IPS DF 6.9 (cell line): ENCODE results near the gene RNF11.

Experiments
- DNase-seq: peaks from one replicate; pipeline ENCODE4 v3.0.0-alpha.2; 2013; ENCODE audit warnings: low read depth, low spot score
- H3K27ac ChIP-seq: one replicate; pipeline ENCODE4 v1.5.1; 2013; ENCODE audit warnings: low read length, control low read depth
- H3K27me3 ChIP-seq: 2 replicates; pipeline ENCODE4 v1.6.1; 2013; ENCODE audit warnings: mild to moderate bottlenecking, low read length; ENCODE audit not compliant: control insufficient read depth, insufficient read depth
- H3K36me3 ChIP-seq: 2 replicates; pipeline ENCODE4 v1.6.1; 2013; ENCODE audit warnings: low read length; ENCODE audit not compliant: control insufficient read depth, insufficient read depth
- H3K4me1 ChIP-seq: 2 replicates; pipeline ENCODE4 v1.6.1; 2013; ENCODE audit warnings: low read length; ENCODE audit not compliant: control insufficient read depth, insufficient read depth
- H3K4me3 ChIP-seq: 2 replicates; pipeline ENCODE4 v1.5.1; 2013; ENCODE audit warnings: mild to moderate bottlenecking, low read length
- H3K9me3 ChIP-seq: 2 replicates; pipeline ENCODE4 v1.6.1; 2013; ENCODE audit warnings: low read length, inconsistent platforms; ENCODE audit not compliant: control insufficient read depth, insufficient read depth
- WGBS: extraction: QIAGEN DNeasy Blood & Tissue Kit; methylation state at CpG from one replicate; pipeline ENCODE4 v1.1.7; 2013; ENCODE audit warnings: mixed read lengths, missing lambda C conversion rate; ENCODE audit not compliant: insufficient read length, insufficient coverage; 5-methylcytosine and 5-hydroxymethylcytosine counted together

The RNF11 gene

GRCh38 chr1:51264451-51264850 lies 28.4 kb downstream of the RNF11 start:
- Histone ChIP-seq H3K4me1 (no peaks in the 10 kb centered on the region), H3K27ac (no peak overlapping the region)

GRCh38 chr1:51265618-51266017 lies 29.5 kb downstream of the RNF11 start:
- no CpG with 5 or more reads among the region's 4 CpGs for WGBS
- DNase-seq, result no peak
- H3K36me3 ChIP-seq, result no peaks in the 10 kb centered on the region
- no peaks in the 10 kb centered on the region for H3K9me3 ChIP-seq
- no peak overlapping the region for H3K27ac ChIP-seq
- no peaks in the 10 kb centered on the region for H3K27me3 ChIP-seq
- H3K4me1 ChIP-seq, result no peaks in the 10 kb centered on the region
- no peak overlapping the region for H3K4me3 ChIP-seq

More at GRCh38 chr1:51264451-51264850, 28.4 kb downstream of the RNF11 start:
- Histone ChIP-seq H3K27me3 (no peaks in the 10 kb centered on the region), H3K36me3 (no peaks in the 10 kb centered on the region), H3K9me3 (no peaks in the 10 kb centered on the region), H3K4me3 (no peak overlapping the region)
- no peak for DNase-seq
- WGBS, result no CpG with 5 or more reads among the region's 3 CpGs

GRCh38 chr1:51266181-51266580 lies 30.1 kb downstream of the RNF11 start:
- Histone ChIP-seq H3K27me3 (no peaks in the 10 kb centered on the region), H3K4me1 (no peaks in the 10 kb centered on the region), H3K36me3 (no peaks in the 10 kb centered on the region; the same call in 1 of the 2 replicates), H3K9me3 (no peaks in the 10 kb centered on the region), H3K27ac (no peak overlapping the region), H3K4me3 (no peak overlapping the region)
- no peak for DNase-seq
- no CpG with 5 or more reads among the region's 2 CpGs for WGBS

- H3K4me1 ChIP-seq, result no peaks in the 10 kb centered on the region
- H3K27ac ChIP-seq, result no peak overlapping the region
- no peaks in the 10 kb centered on the region; the same call in 1 of the 2 replicates for H3K36me3 ChIP-seq
- H3K4me3 ChIP-seq, result no peak overlapping the region
- H3K27me3 ChIP-seq, result no peaks in the 10 kb centered on the region
- H3K9me3 ChIP-seq, result no peaks in the 10 kb centered on the region
- no CpG with 5 or more reads among the region's 4 CpGs for WGBS
- no peak for DNase-seq
Measured at GRCh38 chr1:51266791-51267190, 30.7 kb downstream of the RNF11 start.

GRCh38 chr1:51268634-51269033 lies 32.6 kb downstream of the RNF11 start:
- no peak overlapping the region for H3K4me3 ChIP-seq
- no peaks in the 10 kb centered on the region for H3K27me3 ChIP-seq
- no peaks in the 10 kb centered on the region; the same call in 1 of the 2 replicates for H3K36me3 ChIP-seq
- no peaks in the 10 kb centered on the region for H3K9me3 ChIP-seq
- no peak for DNase-seq
- no peak overlapping the region for H3K27ac ChIP-seq
- no CpG with 5 or more reads among the region's 2 CpGs for WGBS
- H3K4me1 ChIP-seq, result no peaks in the 10 kb centered on the region

- no peaks in the 10 kb centered on the region for H3K9me3 ChIP-seq
- no peaks in the 10 kb centered on the region; the same call in 1 of the 2 replicates for H3K36me3 ChIP-seq
- no peak for DNase-seq
- no peak overlapping the region for H3K27ac ChIP-seq
- H3K4me1 ChIP-seq, result no peaks in the 10 kb centered on the region
- no peak overlapping the region for H3K4me3 ChIP-seq
- no peaks in the 10 kb centered on the region for H3K27me3 ChIP-seq
Measured at GRCh38 chr1:51270751-51271150, 34.7 kb downstream of the RNF11 start.

DNA sequence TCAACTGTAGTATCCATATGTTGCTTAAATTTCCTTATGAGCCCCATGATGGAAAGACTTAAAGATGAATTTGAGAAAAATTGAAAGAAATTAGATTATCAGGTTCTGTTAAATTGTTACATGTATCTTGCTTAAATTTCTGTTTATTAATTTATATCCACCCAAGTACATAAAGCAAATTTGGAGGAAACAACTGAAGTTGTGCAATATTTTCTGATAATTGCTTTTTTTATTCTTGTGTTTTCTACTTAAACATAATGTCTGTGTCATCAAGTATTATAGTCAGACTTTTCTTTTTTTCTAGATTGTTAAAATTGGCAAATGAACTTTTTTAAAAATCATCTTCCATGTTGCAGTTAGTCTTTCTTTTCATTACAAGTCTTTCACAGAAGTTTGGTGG lies 36.8 kb downstream of the RNF11 start:
- no peak overlapping the region for H3K4me3 ChIP-seq
- no peaks in the 10 kb centered on the region for H3K4me1 ChIP-seq
- H3K9me3 ChIP-seq, result no peaks in the 10 kb centered on the region
- no peaks in the 10 kb centered on the region for H3K27me3 ChIP-seq
- no peak for DNase-seq
- no peaks in the 10 kb centered on the region; the same call in 1 of the 2 replicates for H3K36me3 ChIP-seq
- H3K27ac ChIP-seq, result no peak overlapping the region

DNA sequence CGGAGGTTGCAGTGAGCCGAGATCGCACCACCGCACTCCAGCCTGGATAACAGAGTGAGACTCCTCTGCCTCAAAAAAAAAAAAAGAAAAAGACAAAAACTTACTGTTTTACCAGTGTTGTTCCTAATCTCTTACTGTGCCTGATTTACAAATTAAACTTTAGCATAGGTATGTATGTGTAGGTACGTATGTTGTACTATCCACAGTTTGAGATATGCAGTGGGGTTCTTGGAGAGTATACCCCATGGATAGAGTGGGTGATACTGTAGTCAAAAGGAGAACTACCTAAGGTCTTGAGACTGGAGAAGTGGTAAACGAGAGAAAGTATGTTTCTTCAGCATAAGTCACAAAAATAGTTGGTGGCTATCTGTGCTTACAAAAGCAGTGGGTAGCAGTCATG lies 38.6 kb downstream of the RNF11 start:
- Histone ChIP-seq H3K27me3 (no peaks in the 10 kb centered on the region), H3K27ac (no peak overlapping the region), H3K36me3 (no peaks in the 10 kb centered on the region; the same call in 1 of the 2 replicates), H3K9me3 (no peaks in the 10 kb centered on the region), H3K4me3 (no peak overlapping the region), H3K4me1 (no peaks in the 10 kb centered on the region)
- DNase-seq, result no peak
- no CpG with 5 or more reads among the region's 6 CpGs for WGBS

DNA sequence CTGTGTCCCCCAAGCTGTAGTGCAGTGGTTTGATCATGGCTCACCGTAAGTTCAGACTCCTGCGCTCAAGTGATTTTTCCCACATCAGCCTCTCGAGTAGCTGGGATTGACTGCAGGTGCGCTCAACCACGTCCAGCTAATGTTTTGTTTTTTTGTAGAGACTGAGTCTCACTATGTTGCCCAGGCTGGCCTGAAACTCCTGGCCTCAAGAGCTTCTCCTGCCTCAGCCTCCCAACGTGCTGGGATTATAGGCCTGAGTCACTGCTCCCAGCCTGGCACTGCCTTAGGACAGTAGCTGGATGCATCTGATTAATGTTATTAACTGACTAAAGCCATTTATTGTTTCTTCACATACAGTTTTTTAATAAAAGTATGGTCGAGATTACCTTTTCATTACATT lies 40.2 kb downstream of the RNF11 start:
- WGBS, result no CpG with 5 or more reads among the region's 7 CpGs
- H3K9me3 ChIP-seq, result no peaks in the 10 kb centered on the region
- no peaks in the 10 kb centered on the region for H3K27me3 ChIP-seq
- H3K36me3 ChIP-seq, result no peaks in the 10 kb centered on the region
- DNase-seq, result no peak
- no peak overlapping the region for H3K4me3 ChIP-seq
- H3K4me1 ChIP-seq, result no peaks in the 10 kb centered on the region
- no peak overlapping the region for H3K27ac ChIP-seq

DNA sequence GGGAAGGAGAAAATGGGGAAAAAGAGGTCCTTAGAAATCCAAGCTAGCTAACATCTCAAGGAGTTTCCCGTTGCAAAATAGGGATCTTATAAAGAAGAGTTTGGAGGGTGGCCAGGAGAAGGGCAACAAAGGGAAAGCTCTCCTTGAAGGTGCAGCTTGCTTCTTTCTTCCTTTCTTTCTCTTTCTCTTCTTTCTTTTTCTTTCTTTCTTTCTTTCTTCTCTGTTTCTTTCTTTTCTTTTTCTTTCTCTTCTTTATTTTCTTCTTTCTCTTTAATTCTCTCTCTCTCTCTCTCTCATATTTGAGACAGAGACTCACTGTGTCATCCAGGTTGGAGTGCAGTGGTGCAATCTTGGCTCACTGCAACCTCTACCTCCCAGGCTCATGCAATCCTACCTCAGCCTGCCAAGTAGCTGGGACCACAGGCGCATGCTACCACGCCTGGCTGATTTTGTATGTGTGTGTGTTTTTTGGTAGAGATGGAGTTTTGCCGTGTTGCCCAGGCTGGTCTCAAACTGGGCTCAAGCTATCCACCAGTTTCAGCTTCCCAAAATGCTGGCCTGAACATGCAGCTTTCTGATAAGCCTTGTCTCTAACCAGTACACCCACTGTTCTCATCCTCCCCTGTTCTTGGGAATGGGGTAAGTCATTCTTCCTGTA lies 44.4 kb downstream of the RNF11 start:
- Histone ChIP-seq H3K9me3 (no peaks in the 10 kb centered on the region), H3K27ac (no peak overlapping the region), H3K4me3 (no peak overlapping the region), H3K36me3 (no peaks in the 10 kb centered on the region), H3K4me1 (no peaks in the 10 kb centered on the region), H3K27me3 (no peaks in the 10 kb centered on the region)
- DNase-seq, result no peak
- no CpG with 5 or more reads among the region's 4 CpGs for WGBS

DNA sequence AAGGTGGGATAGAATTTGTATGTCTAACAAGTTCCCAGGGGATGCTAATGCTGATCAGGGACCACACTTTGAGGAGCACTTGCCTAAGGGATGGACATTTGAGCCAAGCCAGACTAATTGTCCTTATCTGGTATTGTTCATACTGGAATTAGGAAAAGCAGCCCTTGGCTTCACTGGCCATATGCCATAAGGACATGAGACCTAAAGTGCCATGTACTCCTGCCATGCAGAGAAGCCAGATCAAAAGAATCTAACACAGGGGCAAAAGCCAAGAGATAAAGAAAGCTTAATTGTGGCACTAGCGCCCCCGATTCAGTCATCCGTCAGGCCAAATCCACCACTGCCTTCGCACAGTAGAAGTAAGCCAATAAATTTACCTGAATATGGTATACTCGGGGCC lies 45.7 kb downstream of the RNF11 start:
- DNase-seq, result no peak
- WGBS, result no CpG with 5 or more reads among the region's 5 CpGs
- Histone ChIP-seq H3K9me3 (no peaks in the 10 kb centered on the region), H3K27ac (no peak overlapping the region), H3K4me1 (no peaks in the 10 kb centered on the region), H3K4me3 (no peak overlapping the region), H3K27me3 (no peaks in the 10 kb centered on the region), H3K36me3 (no peaks in the 10 kb centered on the region)
